HG02943 (cell line): ENCODE data around the gene CEACAM21.

Experiments used
- ATAC-seq: cut with Tn5 transposase; IDR thresholded peaks from one replicate; pipeline ENCODE4 v1.9.1; 2021; ENCODE audit warnings: mild to moderate bottlenecking, low read depth, moderate library complexity; ENCODE audit not compliant: unreplicated experiment

The CEACAM21 gene

GRCh38 chr19:41616792-41617621 lies 41.0 kb downstream of the CEACAM21 start:
- no peak for ATAC-seq

- no peak for ATAC-seq
Measured at GRCh38 chr19:41617941-41618730, 42.2 kb downstream of the CEACAM21 start.

- no peak for ATAC-seq
Measured at GRCh38 chr19:41619018-41619556, 43.1 kb downstream of the CEACAM21 start.

GRCh38 chr19:41620171-41620570 lies 44.2 kb downstream of the CEACAM21 start:
- ATAC-seq: no peak

GRCh38 chr19:41621226-41621625 lies 45.3 kb downstream of the CEACAM21 start:
- no peak for ATAC-seq

GRCh38 chr19:41621654-41622053 lies 45.7 kb downstream of the CEACAM21 start:
- ATAC-seq: no peak

GRCh38 chr19:41623360-41623759 lies 47.4 kb downstream of the CEACAM21 start:
- no peak for ATAC-seq

GRCh38 chr19:41624515-41624914 lies 48.5 kb downstream of the CEACAM21 start:
- no peak for ATAC-seq

- no peak for ATAC-seq
Measured at GRCh38 chr19:41624937-41625336, 49.0 kb downstream of the CEACAM21 start.

- no peak for ATAC-seq
Measured at GRCh38 chr19:41626278-41626677, 50.3 kb downstream of the CEACAM21 start.

- ATAC-seq: no peak
Measured at GRCh38 chr19:41626877-41627276, 50.9 kb downstream of the CEACAM21 start, which contains the start of gene CEACAM4. Gene CEACAM4 (minus strand): TSS chr19:41627074. CDS start chr19:41626963, 111 bp downstream.

- ATAC-seq: no peak
Measured at GRCh38 chr19:41627966-41628675, 52.2 kb downstream of the CEACAM21 start.
